Psoas muscle (tissue), 8 donors: Measurements from ENCODE around the gene MTMR3. TPM values are rescaled to one million over a fixed set of nuclear protein-coding genes. Genes with fewer than 3 reads are reported as not detected.

Experiments
- ATAC-seq, 4 donors: fragments of 200-7000 bp; cut with Tn5 transposase; one replicate each; pipeline ENCODE4 v1.9.1; 2020; ENCODE audit warnings: moderate library complexity in 3 of 4, mild to moderate bottlenecking in 2 of 4
- DNase-seq, 2 donors: peaks; one replicate each; pipeline ENCODE4 v3.0.0-alpha.2; 2020
- H3K27ac ChIP-seq: fragments of 200-600 bp; one replicate; pipeline ENCODE4 v1.8.0; 2022
- H3K27me3 ChIP-seq, 3 donors: fragments of 200-600 bp in 1 of 3; one replicate each; pipeline versions ENCODE4 v1.6.1 to v1.8.0; 2013 to 2022; ENCODE audit warnings: low read length in 2 of 3, mild to moderate bottlenecking in 2 of 3, moderate library complexity in 1 of 3; ENCODE audit not compliant: insufficient read depth in 3 of 3
- H3K36me3 ChIP-seq, 2 donors: fragments of 200-600 bp in 1 of 2; one replicate each; pipeline versions ENCODE4 v1.6.1 to v1.8.0; 2013 to 2022; ENCODE audit warnings: low read depth in 1 of 2, mild to moderate bottlenecking in 1 of 2, moderate library complexity in 1 of 2; ENCODE audit not compliant: insufficient read depth in 1 of 2
- H3K4me1 ChIP-seq: fragments of 200-600 bp; one replicate; pipeline ENCODE4 v1.8.0; 2022
- H3K4me3 ChIP-seq: fragments of 200-600 bp; one replicate; pipeline ENCODE4 v1.8.0; 2022; ENCODE audit warnings: mild to moderate bottlenecking
- H3K9me3 ChIP-seq: fragments of 200-600 bp; one replicate; pipeline ENCODE4 v1.8.0; 2022
- WGBS, 3 donors: extraction: QIAGEN DNeasy Blood & Tissue Kit; methylation state at CpG; one replicate each; pipeline versions ENCODE4 v1.1.6 to v1.1.7; 2013; 5-methylcytosine and 5-hydroxymethylcytosine counted together
- intact Hi-C, 2 donors: fragments of 100-400 bp; cut with DNase I; formaldehyde crosslinking; loops; one replicate each; pipeline versions ENCODE4 v1.11.0 to v1.14.2; 2022
- polyA plus RNA-seq, 3 donors: library from polyadenylated mRNA; stranded (reverse); fragments of 200-250 nt; gene quantifications; one replicate each; pipeline ENCODE4 v1.2.3, GENCODE V29; 2013
- total RNA-seq, 4 donors: library from RNA; stranded (reverse); fragmentation: NEBNext Ultra II Directional in 2 of 4; extraction: Animal tissue kit (Norgen Biotek cat#: 25700) in 2 of 4; gene quantifications; one replicate each; pipeline versions ENCODE4 v1.2.1 to v1.2.4, GENCODE V29; 2021 to 2023
- TF ChIP-seq, protein P1 (sequence below): fragments of 200-600 bp; IDR thresholded peaks from one replicate; pipeline ENCODE4 v1.8.0; 2022; ENCODE audit warnings: antibody characterized with exemption
- donor health status: healthy with polysubstance abuse.
- donor health status: DM: no; HTN: no; CAD: no; lungs with moderate emphysema.
- donor health status: Bipolar disorder and iron deficiency.
- donor health status: healthy.
- donor health status: DM: yes; HTN: yes; CAD: no.
- donor health status: DM: no; HTN: no; CAD: no.
- donor health status: DM: no; HTN: no; CAD: no.
- donor health status: DM: yes; HTN: yes; CAD: no.

Gene MTMR3
- total and polyA plus RNA-seq, 7 donors, result 7.8 to 37.9 (median 31.8) TPM

GRCh38 chr22:29871684-29872083 lies 11.3 kb upstream of the MTMR3 start:
- ATAC-seq, result peak; percentile 63 to 85 (median 82)
- 10 to 19% (median 17%) methylated on average over 5 of the region's 5 CpGs for WGBS, 3 donors
- no peaks in the 10 kb centered on the region for H3K36me3 ChIP-seq
- intact Hi-C loops, result no loop called here
- TF ChIP-seq, protein P1, sequence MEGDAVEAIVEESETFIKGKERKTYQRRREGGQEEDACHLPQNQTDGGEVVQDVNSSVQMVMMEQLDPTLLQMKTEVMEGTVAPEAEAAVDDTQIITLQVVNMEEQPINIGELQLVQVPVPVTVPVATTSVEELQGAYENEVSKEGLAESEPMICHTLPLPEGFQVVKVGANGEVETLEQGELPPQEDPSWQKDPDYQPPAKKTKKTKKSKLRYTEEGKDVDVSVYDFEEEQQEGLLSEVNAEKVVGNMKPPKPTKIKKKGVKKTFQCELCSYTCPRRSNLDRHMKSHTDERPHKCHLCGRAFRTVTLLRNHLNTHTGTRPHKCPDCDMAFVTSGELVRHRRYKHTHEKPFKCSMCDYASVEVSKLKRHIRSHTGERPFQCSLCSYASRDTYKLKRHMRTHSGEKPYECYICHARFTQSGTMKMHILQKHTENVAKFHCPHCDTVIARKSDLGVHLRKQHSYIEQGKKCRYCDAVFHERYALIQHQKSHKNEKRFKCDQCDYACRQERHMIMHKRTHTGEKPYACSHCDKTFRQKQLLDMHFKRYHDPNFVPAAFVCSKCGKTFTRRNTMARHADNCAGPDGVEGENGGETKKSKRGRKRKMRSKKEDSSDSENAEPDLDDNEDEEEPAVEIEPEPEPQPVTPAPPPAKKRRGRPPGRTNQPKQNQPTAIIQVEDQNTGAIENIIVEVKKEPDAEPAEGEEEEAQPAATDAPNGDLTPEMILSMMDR, result no peak
- H3K27ac ChIP-seq, result peak overlapping the region; percentile 90
- peak overlapping the region; percentile 22 for H3K4me3 ChIP-seq
- DNase-seq, result peak in 1 of 2 donors; percentile 58
- peaks cover 29% of the 10 kb centered on the region for H3K4me1 ChIP-seq
- H3K9me3 ChIP-seq, result no peaks in the 10 kb centered on the region
- no peaks in the 10 kb centered on the region for H3K27me3 ChIP-seq

DNA sequence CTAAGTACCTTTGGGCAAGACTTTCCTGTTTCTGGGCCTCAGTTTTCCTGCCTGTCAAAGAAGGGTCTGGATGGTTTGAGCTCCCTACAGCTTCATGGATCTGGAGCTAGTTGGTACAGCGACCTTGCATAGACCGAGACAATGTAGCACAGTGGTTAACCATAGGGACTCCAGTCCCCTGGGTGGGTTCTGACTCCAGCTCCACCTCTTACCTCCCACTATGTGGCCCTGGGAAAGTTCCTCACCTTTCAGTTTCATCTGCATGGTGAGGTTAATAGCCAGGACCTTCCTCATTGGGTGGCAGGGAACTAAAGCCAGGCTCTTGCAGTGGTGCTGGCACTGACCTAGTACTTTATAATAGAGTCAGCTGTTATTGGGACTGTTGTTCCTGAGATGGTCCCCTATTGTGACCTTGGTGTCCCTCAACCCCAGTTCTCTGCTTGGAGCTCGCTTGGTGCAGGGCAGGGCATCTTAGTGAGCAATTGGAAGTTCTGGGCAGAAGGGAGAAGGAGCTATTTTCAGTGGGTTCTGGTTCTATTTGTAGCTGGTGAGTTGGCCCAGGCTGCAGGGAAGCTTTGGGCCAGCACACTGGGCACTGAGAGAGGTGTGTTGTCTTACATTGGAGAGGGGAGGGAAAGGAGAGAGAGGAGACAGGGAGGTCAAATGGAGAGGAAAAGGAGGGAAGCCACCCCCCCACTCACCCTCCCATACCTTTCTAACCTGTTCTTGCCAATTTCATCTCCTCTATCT lies 10.7 kb upstream of the MTMR3 start:
- ATAC-seq (peak; percentile 88 to 94 (median 94)), DNase-seq (peak; percentile 36 to 83)
- 60 to 62% (median 60%) methylated on average over 3 of the region's 3 CpGs for WGBS, 3 donors
- Histone ChIP-seq H3K36me3 (no peaks in the 10 kb centered on the region), H3K4me3 (peak overlapping the region; percentile 22), H3K27me3 (no peaks in the 10 kb centered on the region), H3K27ac (peak overlapping the region; percentile 90), H3K4me1 (peaks cover 29% of the 10 kb centered on the region), H3K9me3 (no peaks in the 10 kb centered on the region)
- intact Hi-C loops, result no loop called here
- TF ChIP-seq, protein P1, result no peak

DNA sequence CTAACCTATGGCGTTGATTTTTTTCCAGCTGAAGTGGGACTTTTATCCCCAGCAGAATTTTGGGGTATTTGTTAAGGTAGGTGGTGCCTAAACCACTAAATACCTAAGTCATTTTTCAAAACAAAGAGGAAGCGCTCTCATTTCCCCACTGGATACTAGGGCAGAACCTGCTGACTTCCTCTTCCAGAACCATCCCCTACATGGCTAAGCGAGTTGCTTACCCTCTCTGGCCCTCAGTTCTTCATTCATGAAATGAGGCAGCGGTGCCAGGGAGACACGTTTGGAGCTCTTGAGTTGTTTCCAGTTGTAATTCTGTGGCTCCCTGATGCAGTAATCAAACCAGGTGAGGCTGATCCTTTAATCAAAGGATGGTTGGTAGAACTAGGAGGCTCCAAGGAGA lies 10.0 kb upstream of the MTMR3 start:
- Histone ChIP-seq H3K4me3 (no peak overlapping the region), H3K9me3 (no peaks in the 10 kb centered on the region), H3K4me1 (peaks cover 29% of the 10 kb centered on the region), H3K27me3 (no peaks in the 10 kb centered on the region), H3K27ac (peak overlapping the region; percentile 90), H3K36me3 (no peaks in the 10 kb centered on the region)
- no peak for ATAC-seq
- TF ChIP-seq, protein P1, result no peak
- 54 to 65% (median 64%) methylated on average over 5 of the region's 5 CpGs for WGBS, 3 donors
- DNase-seq, result no peak
- intact Hi-C loops, result no loop called here

DNA sequence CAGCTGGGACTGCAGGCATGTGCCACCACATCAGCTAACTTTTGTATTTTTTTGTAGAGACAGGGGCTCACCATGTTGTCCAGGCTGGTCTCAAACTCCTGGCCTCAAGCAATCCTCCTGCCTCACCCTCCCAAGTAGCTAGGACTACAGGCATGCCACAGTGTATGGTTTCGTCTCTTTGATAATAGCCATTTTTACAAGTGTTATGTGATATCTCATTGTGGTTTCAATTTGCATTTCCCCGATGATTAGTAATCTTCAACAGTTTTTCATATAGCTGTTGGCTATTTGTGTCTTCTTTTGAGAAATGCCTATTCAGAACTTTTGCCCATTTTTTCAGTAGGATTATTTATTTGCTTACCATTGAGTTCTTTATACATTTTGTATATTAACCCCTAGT lies 9.0 kb upstream of the MTMR3 start:
- no peaks in the 10 kb centered on the region for H3K27me3 ChIP-seq
- TF ChIP-seq, protein P1, result no peak
- no peak overlapping the region for H3K27ac ChIP-seq
- H3K4me3 ChIP-seq, result no peak overlapping the region
- WGBS, 3 donors, result 44 to 63% (median 57%) methylated on average over 2 of the region's 2 CpGs
- H3K9me3 ChIP-seq, result no peaks in the 10 kb centered on the region
- H3K36me3 ChIP-seq, result no peaks in the 10 kb centered on the region
- DNase-seq (no peak), ATAC-seq (no peak)
- H3K4me1 ChIP-seq, result peaks cover 29% of the 10 kb centered on the region
- intact Hi-C loops, result no loop called here

GRCh38 chr22:29877620-29878019 lies 5.4 kb upstream of the MTMR3 start:
- no peaks in the 10 kb centered on the region for H3K27me3 ChIP-seq
- DNase-seq (no peak), ATAC-seq (no peak)
- no peak overlapping the region for H3K4me3 ChIP-seq
- H3K36me3 ChIP-seq, result no peaks in the 10 kb centered on the region
- WGBS, 3 donors, result 57 to 64% (median 59%) methylated on average over 2 of the region's 2 CpGs
- intact Hi-C loops, result no loop called here
- TF ChIP-seq, protein P1, result no peak
- peaks cover 11% of the 10 kb centered on the region for H3K4me1 ChIP-seq
- no peak overlapping the region for H3K27ac ChIP-seq
- no peaks in the 10 kb centered on the region for H3K9me3 ChIP-seq
